T-helper 17 cell (primary cell): Measurements from ENCODE around the gene CCDC61. TPM values are rescaled to one million over a fixed set of nuclear protein-coding genes. Genes with fewer than 3 reads are reported as not detected.

ENCODE experiments used
- ATAC-seq: fragments of 150-1000 bp; cut with Tn5 transposase; 2 replicates; pipeline ENCODE4 v1.10.0; 2021; ENCODE audit warnings: mild to moderate bottlenecking, moderate library complexity
- DNase-seq, 3 donors: peaks; one replicate each; pipeline versions ENCODE4 v3.0.0 to v3.0.0-alpha.2; 2020 to 2021
- H3K9me3 ChIP-seq: one replicate; pipeline ENCODE4 v1.7.0; 2013; ENCODE audit warnings: low read length, mild to moderate bottlenecking; ENCODE audit not compliant: control insufficient read depth, poor library complexity, severe bottlenecking
- H3K27ac Mint-ChIP-seq: one replicate; pipeline ENCODE4 v1.8.0; 2022; ENCODE audit warnings: mild to moderate bottlenecking, moderate library complexity, mixed read lengths
- H3K27me3 Mint-ChIP-seq: one replicate; pipeline ENCODE4 v1.8.0; 2022; ENCODE audit warnings: mixed read lengths
- H3K36me3 Mint-ChIP-seq: one replicate; pipeline ENCODE4 v1.8.0; 2022; ENCODE audit warnings: low read depth, mixed read lengths
- H3K4me1 Mint-ChIP-seq: one replicate; pipeline ENCODE4 v1.8.0; 2022; ENCODE audit warnings: mild to moderate bottlenecking, mixed read lengths
- H3K4me3 Mint-ChIP-seq: one replicate; pipeline ENCODE4 v1.8.0; 2022; ENCODE audit warnings: mild to moderate bottlenecking, moderate library complexity, mixed read lengths
- total RNA-seq, 4 donors: library from RNA in 2 of 4; stranded (reverse) in 2 of 4; gene quantifications; one replicate each; pipeline ENCODE4 v1.2.3 and lab custom pipeline; 2022 to 2026

CCDC61 gene
- total RNA-seq, 2 donors from 2014 or later: 13.5 to 15.6 TPM

GRCh38 chr19:46014941-46015686 lies 19.8 kb downstream of the CCDC61 start:
- H3K27ac Mint-ChIP-seq: no peak overlapping the region
- no peaks in the 10 kb centered on the region for H3K27me3 Mint-ChIP-seq
- peak; percentile 74 for ATAC-seq
- peaks cover 18% of the 10 kb centered on the region for H3K4me1 Mint-ChIP-seq
- no peaks in the 10 kb centered on the region for H3K36me3 Mint-ChIP-seq
- peak overlapping the region; percentile 94 for H3K4me3 Mint-ChIP-seq
- no peaks in the 10 kb centered on the region for H3K9me3 ChIP-seq
- peak; percentile 57 to 68 (median 65) for DNase-seq

DNA sequence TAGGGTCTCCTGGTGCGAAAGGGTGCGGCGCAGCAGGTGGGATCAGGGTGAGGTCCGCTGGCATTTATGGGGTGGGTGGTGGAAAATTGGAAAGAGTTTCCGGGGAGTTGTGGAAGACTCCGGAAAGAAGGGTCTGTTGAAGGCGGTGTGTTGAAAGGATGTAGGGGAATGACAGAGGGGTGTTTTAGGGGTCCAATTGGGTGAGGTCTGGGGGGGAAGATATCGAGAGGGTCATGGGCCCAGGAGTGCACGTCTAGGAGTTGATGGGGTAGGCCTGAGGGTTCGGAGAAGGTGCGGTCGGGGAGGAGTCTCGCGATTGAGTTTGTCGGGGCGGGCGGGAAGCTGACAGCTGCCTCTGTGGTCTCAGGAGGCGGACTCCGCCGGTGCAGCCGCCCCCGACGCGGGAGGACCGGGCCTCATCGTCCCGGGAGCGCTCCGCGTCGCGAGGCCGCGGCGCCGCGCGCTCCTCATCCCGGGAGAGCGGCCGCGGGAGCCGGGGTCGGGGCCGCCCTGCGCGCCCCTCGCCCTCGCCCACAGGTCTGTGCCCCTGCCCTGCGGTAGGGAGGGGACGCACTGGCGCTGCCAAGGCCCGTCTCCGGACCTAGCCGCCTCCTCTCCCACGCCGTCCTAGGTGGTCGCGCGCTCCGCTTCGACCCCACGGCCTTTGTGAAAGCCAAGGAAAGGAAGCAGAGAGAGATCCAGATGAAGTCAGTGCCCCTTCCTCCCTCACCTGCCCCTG lies 20.6 kb downstream of the CCDC61 start:
- Mint-ChIP-seq H3K27me3 (no peaks in the 10 kb centered on the region), H3K4me3 (peak overlapping the region; percentile 94), H3K36me3 (no peaks in the 10 kb centered on the region), H3K27ac (peak overlapping the region; percentile 32), H3K4me1 (peaks cover 16% of the 10 kb centered on the region)
- DNase-seq: peak in 2 of 3 donors; percentile 38 to 41
- no peaks in the 10 kb centered on the region for H3K9me3 ChIP-seq
- ATAC-seq: peak; percentile 61

- ATAC-seq: peak; percentile 80
- DNase-seq: peak; percentile 76 to 79 (median 78)
- Mint-ChIP-seq H3K4me1 (peaks cover 16% of the 10 kb centered on the region), H3K27ac (peak overlapping the region; percentile 32), H3K4me3 (peak overlapping the region; percentile 94), H3K27me3 (no peaks in the 10 kb centered on the region), H3K36me3 (no peaks in the 10 kb centered on the region)
- H3K9me3 ChIP-seq: no peaks in the 10 kb centered on the region
Measured at GRCh38 chr19:46016426-46017094, 21.3 kb downstream of the CCDC61 start.

DNA sequence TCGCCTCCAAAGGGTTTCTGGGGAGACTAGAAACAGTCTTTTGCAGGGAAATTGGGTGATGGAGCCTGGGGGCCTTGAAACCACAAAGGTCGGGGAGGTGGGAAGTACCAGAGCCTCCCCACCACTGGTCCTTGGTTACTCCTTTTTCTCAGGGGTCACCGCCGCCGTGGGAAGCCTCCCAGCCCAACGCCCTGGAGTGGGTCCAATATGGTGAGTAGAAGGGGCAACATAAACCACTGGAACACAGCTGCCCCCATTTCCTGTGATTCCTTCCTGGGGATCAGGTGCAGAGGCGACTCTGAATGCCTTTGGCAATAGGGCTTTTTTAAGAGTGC lies 21.8 kb downstream of the CCDC61 start:
- Mint-ChIP-seq H3K36me3 (no peaks in the 10 kb centered on the region), H3K4me1 (peaks cover 16% of the 10 kb centered on the region), H3K4me3 (peak overlapping the region; percentile 94), H3K27ac (no peak overlapping the region), H3K27me3 (no peaks in the 10 kb centered on the region)
- ATAC-seq (no peak), DNase-seq (no peak)
- no peaks in the 10 kb centered on the region for H3K9me3 ChIP-seq

GRCh38 chr19:46017874-46018675 lies 22.8 kb downstream of the CCDC61 start:
- ATAC-seq (no peak), DNase-seq (no peak)
- Mint-ChIP-seq H3K4me1 (peaks cover 16% of the 10 kb centered on the region), H3K27ac (no peak overlapping the region), H3K27me3 (no peaks in the 10 kb centered on the region), H3K36me3 (no peaks in the 10 kb centered on the region), H3K4me3 (no peak overlapping the region)
- H3K9me3 ChIP-seq: no peaks in the 10 kb centered on the region

DNA sequence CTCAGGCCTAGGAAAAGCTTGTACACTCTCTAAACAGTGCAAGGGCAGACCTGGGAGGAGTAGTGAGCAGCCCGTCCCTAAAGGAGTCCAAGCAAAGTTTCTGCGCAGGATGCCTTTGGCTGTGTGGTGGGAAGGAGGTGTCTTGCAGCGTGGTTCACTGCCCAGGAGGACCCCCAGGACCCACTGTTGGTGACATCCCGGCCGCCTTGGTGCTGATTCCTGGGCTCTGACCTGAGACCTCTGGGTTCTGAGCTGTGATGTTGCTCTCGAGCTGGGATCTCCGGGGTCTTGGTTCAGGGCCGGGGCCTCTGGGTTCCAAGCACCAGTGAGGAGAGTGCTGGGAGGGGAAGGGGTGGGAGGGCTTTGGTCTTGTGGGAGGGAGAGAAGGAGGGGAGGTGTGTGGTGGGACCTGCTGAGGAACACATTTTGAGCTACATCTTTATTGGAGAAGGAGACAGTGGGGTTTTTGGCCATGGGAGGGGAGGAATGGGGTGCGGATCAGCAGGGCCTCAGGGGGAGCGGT lies 23.5 kb downstream of the CCDC61 start:
- H3K4me3 Mint-ChIP-seq: no peak overlapping the region
- ATAC-seq: no peak

DNA sequence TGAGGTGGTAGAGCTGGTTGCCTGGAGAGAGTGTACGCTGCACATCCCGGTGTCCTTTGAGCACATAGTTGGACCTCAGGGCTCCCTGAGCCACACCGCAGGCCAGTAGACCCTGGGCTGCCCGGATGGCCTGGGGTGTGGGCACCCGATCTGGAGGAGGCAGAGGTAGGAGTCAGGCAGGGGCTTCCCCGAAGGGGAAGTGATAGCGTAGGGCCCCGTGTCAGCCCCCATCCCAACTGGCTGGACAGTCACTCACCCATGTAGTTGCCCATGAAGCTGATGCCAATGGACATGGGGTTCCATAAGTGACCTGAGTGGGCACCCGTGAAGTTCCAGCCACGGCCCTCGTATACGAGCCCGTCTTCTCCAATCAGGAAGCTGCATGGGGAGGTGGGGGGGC lies 24.0 kb downstream of the CCDC61 start:
- H3K9me3 ChIP-seq: no peaks in the 10 kb centered on the region
- Mint-ChIP-seq H3K27ac (no peak overlapping the region), H3K27me3 (peaks cover 6% of the 10 kb centered on the region), H3K36me3 (no peaks in the 10 kb centered on the region), H3K4me3 (no peak overlapping the region), H3K4me1 (peaks cover 16% of the 10 kb centered on the region)
- no peak for DNase-seq
- ATAC-seq: no peak

More for the DNA sequence above, 23.5 kb downstream of the CCDC61 start:
- no peak for DNase-seq
- H3K36me3 Mint-ChIP-seq: no peaks in the 10 kb centered on the region
- H3K4me1 Mint-ChIP-seq: peaks cover 16% of the 10 kb centered on the region
- no peaks in the 10 kb centered on the region for H3K9me3 ChIP-seq
- peaks cover 1% of the 10 kb centered on the region for H3K27me3 Mint-ChIP-seq
- no peak overlapping the region for H3K27ac Mint-ChIP-seq

DNA sequence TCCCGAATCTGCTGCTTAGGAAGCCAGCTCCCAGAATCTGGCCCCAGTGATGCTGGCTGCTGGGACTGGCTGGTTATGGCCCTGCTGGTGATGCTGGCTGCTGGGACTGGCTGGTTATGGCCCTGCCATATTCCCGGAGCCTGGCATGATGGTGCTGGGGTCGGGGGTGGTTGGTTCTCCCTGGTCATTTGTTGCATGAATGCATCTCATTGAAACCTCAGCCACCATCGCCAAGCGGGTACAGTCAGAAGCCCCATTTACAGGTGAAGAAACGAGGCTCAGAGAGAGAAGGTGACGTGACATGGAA lies 25.5 kb downstream of the CCDC61 start:
- peaks cover 9% of the 10 kb centered on the region for H3K4me1 Mint-ChIP-seq
- ATAC-seq: no peak
- H3K4me3 Mint-ChIP-seq: no peak overlapping the region
- H3K27ac Mint-ChIP-seq: no peak overlapping the region
- no peak for DNase-seq
- H3K36me3 Mint-ChIP-seq: no peaks in the 10 kb centered on the region
- peaks cover 7% of the 10 kb centered on the region for H3K27me3 Mint-ChIP-seq
- H3K9me3 ChIP-seq: no peaks in the 10 kb centered on the region

GRCh38 chr19:46021531-46022041 lies 26.3 kb downstream of the CCDC61 start:
- DNase-seq (no peak), ATAC-seq (no peak)
- H3K27me3 Mint-ChIP-seq: peaks cover 7% of the 10 kb centered on the region
- H3K4me3 Mint-ChIP-seq: no peak overlapping the region
- H3K9me3 ChIP-seq: no peaks in the 10 kb centered on the region
- H3K27ac Mint-ChIP-seq: no peak overlapping the region
- H3K4me1 Mint-ChIP-seq: peaks cover 6% of the 10 kb centered on the region
- no peaks in the 10 kb centered on the region for H3K36me3 Mint-ChIP-seq

- H3K27ac Mint-ChIP-seq: no peak overlapping the region
- no peaks in the 10 kb centered on the region for H3K36me3 Mint-ChIP-seq
- H3K27me3 Mint-ChIP-seq: peaks cover 7% of the 10 kb centered on the region
- no peaks in the 10 kb centered on the region for H3K9me3 ChIP-seq
- H3K4me3 Mint-ChIP-seq: no peak overlapping the region
- H3K4me1 Mint-ChIP-seq: peaks cover 7% of the 10 kb centered on the region
- DNase-seq (no peak), ATAC-seq (no peak)
Measured at GRCh38 chr19:46022061-46022430, 26.8 kb downstream of the CCDC61 start.

GRCh38 chr19:46022431-46023310 lies 27.4 kb downstream of the CCDC61 start, which contains the start of gene PGLYRP1:
PGLYRP1 (minus strand) TSS chr19:46023053; CDS start chr19:46023021, 32 bp downstream.
- no peak for ATAC-seq
- peaks cover 7% of the 10 kb centered on the region for H3K4me1 Mint-ChIP-seq

GRCh38 chr19:46023311-46023779 lies 28.1 kb downstream of the CCDC61 start:
- Mint-ChIP-seq H3K4me3 (no peak overlapping the region), H3K36me3 (no peaks in the 10 kb centered on the region), H3K27ac (no peak overlapping the region), H3K4me1 (peaks cover 7% of the 10 kb centered on the region), H3K27me3 (peaks cover 7% of the 10 kb centered on the region)
- no peaks in the 10 kb centered on the region for H3K9me3 ChIP-seq
- DNase-seq (no peak), ATAC-seq (no peak)

More at GRCh38 chr19:46022431-46023310, 27.4 kb downstream of the CCDC61 start, which contains the start of gene PGLYRP1:
- H3K27ac Mint-ChIP-seq: no peak within 1 kb of the TSS
- H3K36me3 Mint-ChIP-seq: no peaks in the 10 kb centered on the region
- H3K27me3 Mint-ChIP-seq: peaks cover 7% of the 10 kb centered on the region
- H3K4me3 Mint-ChIP-seq: no peak within 1 kb of the TSS
- H3K9me3 ChIP-seq: no peaks in the 10 kb centered on the region
- no peak for DNase-seq
